GM19397 (cell line): ENCODE data around the gene SLC6A6.

Source experiments
- ATAC-seq: cut with Tn5 transposase; IDR thresholded peaks from one replicate; pipeline ENCODE4 v1.9.1; 2021; ENCODE audit warnings: mild to moderate bottlenecking, moderate library complexity; ENCODE audit not compliant: unreplicated experiment

Gene SLC6A6

DNA sequence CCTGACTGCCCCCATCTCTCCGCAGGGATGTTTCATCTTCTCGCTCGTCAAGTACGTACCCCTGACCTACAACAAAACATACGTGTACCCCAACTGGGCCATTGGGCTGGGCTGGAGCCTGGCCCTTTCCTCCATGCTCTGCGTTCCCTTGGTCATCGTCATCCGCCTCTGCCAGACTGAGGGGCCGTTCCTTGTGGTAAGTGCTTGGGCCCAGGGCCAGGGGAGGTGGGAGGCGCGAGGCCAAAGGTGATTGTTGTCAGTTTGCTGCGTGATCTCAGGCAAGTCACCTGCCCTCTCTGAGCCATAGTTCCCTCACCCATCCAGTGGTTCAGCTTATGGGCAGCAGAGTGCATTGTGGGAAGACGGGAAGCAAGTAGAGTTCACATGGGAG is 79.2 kb downstream of the SLC6A6 start:
- no peak for ATAC-seq

DNA sequence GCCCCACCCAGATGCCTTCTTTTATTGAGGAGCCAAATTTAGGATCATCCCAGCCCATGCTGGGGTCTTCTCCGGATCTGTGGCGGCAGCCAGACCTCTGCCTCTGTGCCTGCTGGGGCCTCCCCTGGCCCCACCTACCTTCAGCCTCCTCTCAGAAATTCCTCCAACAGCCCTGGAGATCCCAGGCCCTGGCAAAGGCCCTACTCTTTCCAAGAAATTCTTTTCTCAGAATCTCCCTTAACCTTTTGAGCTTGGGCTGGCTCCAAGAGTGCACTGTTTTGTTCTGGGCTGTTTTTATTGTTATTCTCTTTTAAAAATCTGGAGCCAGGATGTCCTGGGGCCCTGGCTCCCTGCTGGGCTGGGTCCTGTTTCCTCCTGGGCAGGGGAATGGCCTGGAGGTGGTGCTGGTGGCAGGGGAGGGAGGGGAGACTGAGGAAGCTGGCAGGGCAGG is 79.9 kb downstream of the SLC6A6 start:
- ATAC-seq = no peak

DNA sequence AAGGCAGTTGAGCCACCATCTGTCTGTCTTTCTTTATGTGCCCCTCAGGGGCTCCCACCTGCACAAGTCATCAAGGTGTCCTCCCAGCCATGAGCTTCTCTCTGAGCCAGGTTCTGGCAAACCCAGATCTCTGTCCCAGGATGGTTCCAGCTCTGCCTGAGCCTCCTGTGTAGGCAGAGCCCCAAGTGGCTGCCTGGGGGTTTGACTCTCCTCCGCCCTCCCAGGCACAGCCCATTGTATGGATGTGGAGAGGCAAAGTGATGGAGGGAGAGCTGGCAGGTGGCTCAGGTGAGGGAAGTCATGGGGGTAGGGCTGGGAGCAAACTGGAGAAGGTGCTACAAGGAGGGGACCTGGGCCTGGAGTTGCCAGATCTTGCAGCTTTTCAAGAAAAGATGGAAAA is 80.9 kb downstream of the SLC6A6 start:
- ATAC-seq = no peak

DNA sequence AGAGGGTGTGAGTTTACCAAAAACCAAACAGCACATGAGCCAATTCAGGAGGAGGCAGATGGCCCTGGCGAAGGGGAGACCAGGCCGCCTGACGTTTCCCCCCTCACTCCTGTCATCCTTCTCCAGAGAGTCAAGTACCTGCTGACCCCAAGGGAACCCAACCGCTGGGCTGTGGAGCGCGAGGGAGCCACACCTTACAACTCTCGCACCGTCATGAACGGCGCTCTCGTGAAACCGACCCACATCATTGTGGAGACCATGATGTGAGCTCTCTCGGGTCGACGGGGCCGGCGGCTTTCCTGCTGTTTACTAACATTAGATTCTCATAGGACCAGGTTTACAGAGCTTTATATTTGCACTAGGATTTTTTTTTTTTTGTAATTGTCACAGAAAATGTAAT is 82.3 kb downstream of the SLC6A6 start:
- no peak for ATAC-seq

DNA sequence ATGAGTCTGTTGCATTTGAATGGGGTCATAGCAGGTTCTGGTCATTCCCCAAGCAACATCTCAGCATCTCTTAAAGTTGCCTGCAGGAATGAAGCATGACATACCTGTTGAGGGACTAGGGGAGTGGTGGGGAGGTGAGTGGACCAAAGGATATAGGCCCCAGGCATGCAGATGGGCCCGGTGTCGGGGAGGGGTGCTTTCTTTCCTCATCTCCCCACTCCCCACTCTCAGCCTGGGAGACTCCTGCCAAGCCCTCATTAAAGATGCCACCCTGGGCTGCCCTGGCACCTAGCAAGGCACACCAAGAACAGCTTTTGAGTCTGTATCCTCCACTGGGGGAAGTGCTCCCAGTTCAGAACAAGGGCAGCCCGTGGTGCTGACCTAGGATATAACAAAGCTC is 83.6 kb downstream of the SLC6A6 start:
- no peak for ATAC-seq

DNA sequence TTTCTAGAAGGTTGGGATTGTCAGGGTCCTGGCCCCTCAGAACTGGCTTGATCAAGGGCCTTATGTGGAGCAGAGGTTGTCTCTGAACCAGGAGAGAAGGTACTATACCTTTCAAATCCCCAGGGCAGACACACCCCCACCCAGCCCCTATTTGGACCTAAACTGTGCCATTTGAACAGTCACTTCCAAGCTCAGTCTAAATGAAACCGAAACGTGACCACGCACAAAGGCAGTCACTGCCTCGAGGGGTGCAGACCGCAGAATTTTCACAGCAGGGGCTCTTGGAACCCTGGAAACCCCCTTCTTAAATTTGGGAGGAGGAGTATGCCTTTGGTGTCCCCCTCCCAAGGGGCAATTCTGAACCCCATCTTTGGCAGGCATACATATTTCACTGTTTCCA is 84.1 kb downstream of the SLC6A6 start:
- no peak for ATAC-seq

DNA sequence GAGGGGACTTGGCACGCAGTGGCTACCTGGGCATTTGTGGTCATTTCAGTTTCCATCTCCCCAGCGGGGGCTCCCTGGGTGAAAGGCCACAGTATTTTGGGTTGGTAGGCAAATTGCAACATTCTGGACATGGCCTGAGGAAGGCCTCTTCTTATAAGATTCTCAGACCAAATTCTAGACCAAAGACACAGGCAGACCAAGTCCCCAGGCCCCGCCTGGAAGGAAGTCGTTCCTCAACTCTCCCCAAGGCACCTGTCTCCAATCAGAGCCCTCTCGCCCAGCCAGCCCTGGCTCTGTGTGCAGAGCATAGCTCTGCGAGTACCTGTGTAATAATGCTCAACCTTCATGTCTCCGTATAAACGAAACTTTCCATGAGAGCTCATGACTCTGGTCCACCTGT is 84.7 kb downstream of the SLC6A6 start:
- no peak for ATAC-seq

DNA sequence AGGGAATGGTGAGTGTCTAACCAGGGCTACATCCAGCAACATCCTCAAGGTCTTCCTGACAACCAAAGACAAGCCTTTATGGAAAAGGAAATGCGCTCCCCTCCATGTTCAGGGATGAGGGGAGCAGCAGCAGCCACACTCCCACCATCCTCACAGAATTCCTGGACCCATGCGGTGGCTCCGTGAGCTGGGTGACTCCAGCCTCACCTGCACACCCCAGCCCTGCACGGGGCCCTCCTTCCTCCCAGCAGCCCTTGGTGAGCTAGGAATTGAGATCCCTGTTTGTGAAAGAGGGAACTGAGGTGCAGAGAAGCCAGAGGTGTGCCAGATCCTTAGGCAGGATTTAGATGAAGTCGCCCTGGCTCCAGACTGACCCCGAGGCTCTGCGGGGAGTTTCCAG is 85.4 kb downstream of the SLC6A6 start:
- no peak for ATAC-seq

DNA sequence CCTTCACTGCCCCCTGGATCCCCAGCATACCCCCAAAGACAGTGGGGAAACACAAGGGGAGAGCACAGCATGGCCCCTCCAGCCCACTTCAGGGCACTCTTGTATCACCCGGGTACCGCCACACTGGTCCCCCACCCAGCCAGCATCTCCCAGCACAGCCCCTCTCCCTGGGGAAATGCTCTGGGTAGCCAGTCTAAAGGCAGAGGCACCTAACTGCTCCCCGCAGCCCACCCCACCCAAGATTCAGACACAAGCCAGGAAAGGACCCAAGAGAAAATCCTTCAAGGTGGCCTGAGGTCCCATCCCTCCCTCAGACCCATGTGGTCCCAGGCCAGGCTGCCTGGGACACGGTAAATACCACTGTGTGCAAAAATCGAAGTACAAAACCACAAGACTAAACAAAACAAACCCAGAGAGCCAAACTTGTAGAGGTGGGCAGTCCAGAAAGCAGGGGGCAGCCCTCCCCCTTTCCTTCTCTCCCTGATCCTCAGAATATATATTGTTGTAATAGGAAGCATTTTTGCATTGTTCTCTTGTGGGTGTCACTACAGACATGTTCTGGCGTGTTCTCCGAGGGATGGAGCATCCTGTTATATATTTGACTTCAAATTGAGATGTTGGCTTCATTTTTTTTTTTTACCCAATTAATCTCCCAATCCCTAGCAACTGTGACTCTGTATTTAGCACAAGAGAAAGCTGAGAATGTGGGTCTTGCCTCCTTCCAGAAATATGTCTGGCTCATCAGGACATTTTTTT is 86.1 kb downstream of the SLC6A6 start:
- no peak for ATAC-seq

DNA sequence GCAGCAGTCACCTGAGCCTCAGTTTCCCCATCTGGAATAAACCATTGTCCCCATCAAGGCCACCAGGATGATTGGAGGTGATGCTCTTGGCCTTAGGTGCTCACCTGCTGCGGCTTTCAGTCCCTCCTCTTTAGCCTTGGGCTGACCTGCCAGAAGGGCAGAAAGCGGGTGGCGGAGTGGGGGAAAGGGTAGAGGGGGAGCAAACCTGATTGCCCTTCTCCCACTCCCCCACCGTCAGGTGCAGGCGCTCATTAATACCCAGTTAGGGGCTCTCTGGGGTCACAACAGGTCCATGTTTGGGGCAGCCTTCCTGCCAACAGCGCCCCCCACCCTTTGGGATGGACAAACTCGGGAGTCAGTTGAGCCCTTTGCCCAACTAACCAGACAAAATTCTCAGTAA is 87.2 kb downstream of the SLC6A6 start:
- no peak for ATAC-seq

DNA sequence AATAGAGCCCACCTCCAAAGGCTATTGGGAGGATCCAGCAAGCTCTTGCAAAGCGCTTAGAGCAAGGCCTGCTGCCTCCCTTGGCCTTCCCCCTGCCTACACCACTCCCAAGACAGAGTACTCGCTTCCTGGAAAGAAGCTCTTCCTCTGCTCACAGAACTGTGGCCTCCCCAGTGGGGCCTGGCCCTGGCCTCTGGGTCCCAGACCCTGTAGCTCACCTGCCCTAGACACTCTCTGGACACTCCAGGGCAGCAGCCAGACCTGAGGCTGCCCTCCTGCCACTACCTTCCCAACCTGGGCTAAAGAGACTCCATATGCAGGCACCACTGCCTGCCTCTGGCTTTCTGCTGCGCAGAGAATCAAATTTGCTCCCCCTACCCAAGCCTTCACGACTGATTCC is 87.8 kb downstream of the SLC6A6 start:
- no peak for ATAC-seq

DNA sequence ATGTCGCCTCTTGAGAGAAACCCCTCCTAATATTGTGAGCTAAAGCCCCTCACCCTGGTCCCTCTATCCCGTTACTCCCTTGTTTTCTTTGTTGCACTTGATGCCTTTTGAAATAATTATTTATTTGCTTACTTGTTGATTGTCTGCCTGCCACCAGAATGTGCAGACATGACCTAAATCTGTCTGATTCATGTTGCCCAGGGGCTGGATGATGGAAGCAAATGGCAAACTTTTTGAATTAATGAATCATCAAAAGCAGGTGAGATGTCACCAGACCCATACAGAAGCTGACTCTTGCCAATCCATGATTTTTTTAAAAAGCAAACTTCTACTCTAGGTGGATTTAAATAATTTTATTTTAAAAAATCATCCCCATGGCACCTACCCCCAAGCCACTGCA is 88.4 kb downstream of the SLC6A6 start:
- ATAC-seq = no peak

DNA sequence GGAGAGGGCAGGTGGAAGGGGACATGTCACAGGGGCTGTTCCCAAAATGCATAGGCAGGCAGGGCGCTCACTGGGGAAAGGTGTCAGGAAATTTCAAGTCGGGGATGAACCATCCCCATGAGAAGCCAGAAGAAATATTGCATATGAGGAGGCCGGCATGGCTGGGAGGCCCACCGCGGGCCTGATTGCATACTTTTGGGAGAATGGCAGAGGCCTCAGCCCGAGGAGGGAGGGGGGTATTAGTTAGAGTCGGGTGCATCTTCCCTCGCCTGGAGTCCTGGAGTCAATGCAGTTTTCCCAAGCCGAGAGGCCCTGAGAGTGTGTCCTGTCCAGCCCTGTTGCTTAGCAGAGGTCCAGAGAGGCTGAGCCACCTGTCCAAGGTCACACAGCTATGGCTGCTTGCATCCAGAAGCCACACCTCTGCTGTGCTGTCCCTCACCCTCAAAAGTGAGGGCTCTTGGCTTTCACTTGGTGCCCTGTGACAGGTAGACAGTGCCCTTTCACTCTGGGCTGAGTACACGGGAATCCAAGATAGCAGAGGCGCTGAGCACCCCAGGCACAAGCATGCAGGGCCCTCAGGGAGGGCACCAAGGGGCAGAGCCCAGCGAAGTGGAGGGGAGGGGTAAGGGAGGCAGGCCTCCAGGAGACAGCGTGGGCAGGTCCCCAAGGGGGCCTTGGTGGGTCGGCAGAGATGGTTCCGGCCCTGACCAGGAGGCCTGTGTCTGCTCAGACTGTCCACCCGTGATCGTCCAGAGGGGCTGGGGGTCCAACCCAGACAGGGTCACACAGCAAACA is 89.2 kb downstream of the SLC6A6 start:
- no peak for ATAC-seq

DNA sequence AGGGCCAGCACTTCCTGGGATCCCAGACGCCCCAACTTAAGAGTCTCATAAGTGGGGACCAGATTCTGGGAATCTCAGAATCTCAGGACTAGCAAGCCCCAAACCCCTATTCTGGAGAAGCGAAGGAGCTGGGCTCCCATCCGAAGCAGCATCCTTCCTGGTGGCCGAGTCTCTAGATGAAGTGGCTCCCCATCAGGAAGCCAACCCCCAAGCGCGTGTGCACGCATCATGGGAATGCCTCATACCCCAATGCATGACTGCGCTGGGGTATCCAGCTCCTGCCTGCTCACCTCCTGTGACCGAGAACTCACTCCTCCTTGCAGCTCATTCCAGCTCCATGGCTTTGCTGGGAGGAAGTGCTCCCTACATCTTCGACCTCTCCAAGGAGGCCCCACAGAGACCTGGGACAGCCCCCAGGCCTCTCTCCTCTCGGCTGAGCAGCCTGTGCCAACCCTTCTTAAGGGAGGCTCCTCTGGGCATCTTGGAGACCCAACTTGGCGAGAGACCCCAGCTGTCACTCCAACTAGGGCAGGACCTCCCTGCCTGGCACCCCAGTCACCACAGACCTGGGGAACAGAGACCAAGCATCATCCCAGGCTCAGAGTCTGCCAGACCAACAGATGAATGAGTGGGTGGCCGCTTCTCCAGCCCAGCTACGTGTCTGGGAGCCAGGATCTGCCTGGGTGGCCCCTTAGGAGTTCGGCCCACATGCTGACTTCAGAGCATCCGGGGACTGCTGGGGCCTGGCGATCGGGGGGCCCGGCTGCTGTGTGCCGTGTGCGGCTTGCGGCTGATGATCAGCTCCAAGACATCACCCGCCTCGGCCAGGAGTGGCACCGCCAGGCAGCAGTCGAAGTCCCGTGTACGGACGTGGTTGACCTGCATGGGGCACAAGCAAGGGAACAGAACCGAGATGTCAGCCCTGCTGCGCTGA is 90.8 kb downstream of the SLC6A6 start:
- no peak for ATAC-seq

DNA sequence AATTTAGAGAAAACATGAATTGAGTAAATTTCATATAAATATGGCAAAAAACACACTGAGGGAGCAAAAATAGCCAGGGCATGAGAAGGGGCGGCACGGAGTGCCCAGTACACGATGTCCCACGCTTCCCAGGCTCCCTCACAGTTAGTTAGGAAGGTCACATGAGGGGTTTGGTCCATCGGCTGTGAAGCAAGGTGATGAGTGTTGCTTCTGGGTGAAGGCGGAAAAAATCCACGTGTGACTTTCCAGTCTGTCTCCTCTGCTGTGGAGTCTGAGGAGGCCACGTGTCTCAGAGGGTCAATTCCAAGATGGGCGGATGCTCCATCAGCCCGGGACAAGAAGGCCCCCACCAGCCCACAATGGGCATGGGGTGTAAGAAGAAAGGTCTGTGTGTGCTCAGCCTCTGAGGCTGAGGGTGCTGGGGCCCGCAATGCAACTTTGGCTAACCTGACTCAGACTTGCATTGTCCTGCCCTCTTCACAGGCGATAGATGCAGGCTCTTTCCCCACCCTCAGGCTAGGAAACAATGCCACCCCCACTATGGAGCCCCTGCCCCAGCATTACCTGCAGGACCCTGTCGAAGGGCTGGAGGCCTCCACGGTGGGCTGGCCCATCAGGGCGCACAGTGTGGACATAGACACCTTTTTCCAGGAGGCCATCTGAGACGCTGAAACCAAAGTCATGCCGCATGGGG is 92.0 kb downstream of the SLC6A6 start:
- no peak for ATAC-seq

DNA sequence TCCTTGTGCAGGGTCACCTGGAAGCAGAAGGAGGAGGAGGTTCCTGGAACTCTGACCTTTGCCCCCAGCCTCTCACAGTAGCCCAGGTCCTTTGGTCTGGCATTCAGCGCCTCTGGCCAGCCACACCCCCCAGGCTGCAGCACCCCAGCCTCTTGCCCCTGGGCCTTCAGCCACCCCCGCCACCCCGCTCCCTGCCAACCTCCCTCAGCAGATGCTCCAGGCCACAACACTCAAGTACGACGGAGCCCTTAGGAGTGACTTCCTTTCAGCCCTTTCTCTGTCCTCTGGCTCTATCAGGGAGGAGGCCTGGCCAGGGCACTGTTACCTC is 92.5 kb downstream of the SLC6A6 start:
- ATAC-seq = no peak

DNA sequence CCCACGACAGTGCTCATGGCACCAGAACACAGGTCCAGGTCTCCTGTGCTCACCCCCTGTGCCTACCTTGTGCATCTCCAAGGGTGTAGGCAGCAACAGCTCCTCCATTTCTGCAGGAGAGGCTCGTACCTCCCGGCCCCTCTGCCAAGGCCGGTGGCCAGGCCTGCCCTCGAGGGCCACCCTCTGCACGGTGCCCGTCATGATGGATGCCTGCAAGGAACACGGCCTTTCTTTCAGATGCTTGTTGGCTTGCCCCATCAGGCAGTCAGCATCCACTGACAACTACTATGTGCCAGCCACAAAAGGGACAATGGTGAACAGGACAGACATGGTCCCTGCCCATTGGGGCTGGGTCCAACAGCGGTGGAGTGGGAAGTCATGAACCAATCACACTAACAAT is 93.9 kb downstream of the SLC6A6 start:
- ATAC-seq = no peak

DNA sequence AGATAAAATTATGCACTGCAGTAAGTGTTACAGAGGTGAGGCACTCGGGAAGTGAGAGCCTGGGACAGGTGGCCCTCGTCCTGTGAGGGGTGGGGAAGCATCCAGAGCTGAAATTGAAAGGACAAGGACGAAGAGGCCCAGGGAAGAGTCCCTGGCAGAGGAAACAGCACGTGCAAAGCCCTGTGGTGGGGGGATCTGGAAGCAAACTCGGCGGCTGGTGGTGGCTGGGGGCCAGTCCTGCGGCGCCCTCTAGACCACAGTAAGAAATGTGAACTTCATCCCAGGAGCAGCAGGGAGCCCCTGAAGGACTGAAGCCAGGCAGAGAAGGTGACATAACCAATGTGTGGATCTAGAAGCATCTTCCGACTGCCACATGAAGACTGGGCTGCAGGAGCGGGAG is 94.9 kb downstream of the SLC6A6 start:
- no peak for ATAC-seq

DNA sequence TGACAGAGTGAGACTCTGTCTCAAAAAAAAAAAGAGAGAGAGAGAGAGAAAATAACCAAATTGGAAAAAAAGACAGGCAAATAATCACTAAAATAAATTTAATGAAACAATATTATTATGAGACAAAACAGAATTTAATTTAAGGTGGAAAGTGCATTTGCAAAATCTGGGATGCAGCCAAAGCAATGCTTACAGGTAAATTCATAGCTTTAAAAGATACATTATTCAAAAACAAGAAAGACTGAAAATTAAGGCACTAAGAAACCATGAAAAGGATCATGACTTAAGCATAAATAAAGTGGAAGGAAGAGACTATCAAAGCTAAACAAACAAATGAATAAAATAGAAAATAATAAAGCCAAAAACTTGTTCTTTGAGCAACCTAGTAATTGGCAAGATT is 100.1 kb downstream of the SLC6A6 start:
- ATAC-seq = no peak

DNA sequence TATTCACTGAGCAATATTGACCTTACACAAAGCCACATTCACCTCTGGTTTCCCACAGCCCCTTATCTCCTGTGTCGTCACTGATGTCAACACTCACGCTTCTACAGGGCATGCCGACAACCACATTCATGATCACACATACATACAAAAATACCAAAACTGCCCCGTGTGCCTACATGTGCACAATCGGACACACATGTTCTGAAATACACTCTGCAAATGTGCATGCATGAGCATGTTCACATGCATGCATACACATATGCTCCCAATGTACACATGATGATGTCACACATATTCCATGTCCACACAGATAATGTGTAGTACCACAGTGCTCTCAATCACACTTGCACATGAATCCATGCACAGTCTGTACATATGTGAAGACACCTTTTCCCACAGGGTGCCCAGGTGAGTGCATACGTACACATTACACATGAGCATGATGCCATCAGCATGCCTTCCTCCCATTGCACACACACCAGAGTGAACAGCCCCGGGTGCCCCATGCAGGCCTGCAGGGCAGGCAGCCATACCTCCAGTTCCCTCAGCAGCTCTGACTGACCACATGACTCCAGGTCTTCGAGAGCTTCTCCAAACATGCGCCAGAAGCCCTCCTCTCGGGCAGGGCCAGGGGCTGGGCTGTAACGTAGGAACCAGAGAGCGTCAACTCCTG is 100.8 kb downstream of the SLC6A6 start:
- no peak for ATAC-seq
